ENCODE results near the gene PROX2.

GRCh38 chr14:74892745-74893144, 16.8 kb upstream of the PROX2 start:
- no peak for TF ChIP-seq CTCF (IDR thresholded peaks at IDR 0.05)
- TF ChIP-seq POLR2A (IDR thresholded peaks at IDR 0.05): no peak
